Body of pancreas (tissue), 4 donors: ENCODE measurements around the gene UBAC1.
"Not testable (repeated sequence)": the region's sequence is repeated elsewhere in the genome, so short reads cannot be mapped to it uniquely, and the experiment has no call there.

ENCODE experiments used
- POLR2A ChIP-seq, 3 donors: fragments of 450-650 bp; IDR thresholded peaks; one replicate each; pipeline ENCODE4 v1.6.1; 2016; ENCODE audit warnings: antibody characterized with exemption in 3 of 3, mild to moderate bottlenecking in 2 of 3
- TF ChIP-seq, protein P1 (sequence below), 7 experiments: fragments of 450-650 bp in 4 of 7; fragments of 200-600 bp in 3 of 7; sonication (generic) in 3 of 7; IDR thresholded peaks; one replicate each; pipeline ENCODE4 v1.5.1; 2016 to 2019; ENCODE audit warnings: antibody characterized with exemption in 7 of 7

- TF ChIP-seq, protein P1, sequence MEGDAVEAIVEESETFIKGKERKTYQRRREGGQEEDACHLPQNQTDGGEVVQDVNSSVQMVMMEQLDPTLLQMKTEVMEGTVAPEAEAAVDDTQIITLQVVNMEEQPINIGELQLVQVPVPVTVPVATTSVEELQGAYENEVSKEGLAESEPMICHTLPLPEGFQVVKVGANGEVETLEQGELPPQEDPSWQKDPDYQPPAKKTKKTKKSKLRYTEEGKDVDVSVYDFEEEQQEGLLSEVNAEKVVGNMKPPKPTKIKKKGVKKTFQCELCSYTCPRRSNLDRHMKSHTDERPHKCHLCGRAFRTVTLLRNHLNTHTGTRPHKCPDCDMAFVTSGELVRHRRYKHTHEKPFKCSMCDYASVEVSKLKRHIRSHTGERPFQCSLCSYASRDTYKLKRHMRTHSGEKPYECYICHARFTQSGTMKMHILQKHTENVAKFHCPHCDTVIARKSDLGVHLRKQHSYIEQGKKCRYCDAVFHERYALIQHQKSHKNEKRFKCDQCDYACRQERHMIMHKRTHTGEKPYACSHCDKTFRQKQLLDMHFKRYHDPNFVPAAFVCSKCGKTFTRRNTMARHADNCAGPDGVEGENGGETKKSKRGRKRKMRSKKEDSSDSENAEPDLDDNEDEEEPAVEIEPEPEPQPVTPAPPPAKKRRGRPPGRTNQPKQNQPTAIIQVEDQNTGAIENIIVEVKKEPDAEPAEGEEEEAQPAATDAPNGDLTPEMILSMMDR (IDR thresholded peaks at IDR 0.05) = not testable (repeated sequence)
- TF ChIP-seq POLR2A (IDR thresholded peaks at IDR 0.05) = not testable (repeated sequence)
These were observed 68.8 kb downstream of the UBAC1 start for GRCh38 chr9:135892327-135892726.
